H9 (cell line): ENCODE data around the gene EOMES. TPM values are rescaled to one million over a fixed set of nuclear protein-coding genes. Genes with fewer than 3 reads are reported as not detected.

Experiments
- DNase-seq: peaks from one replicate; pipeline ENCODE4 v3.0.0-alpha.2; 2017
- H2AFZ ChIP-seq: one replicate; pipeline ENCODE4 v1.6.1; 2013; ENCODE audit warnings: mild to moderate bottlenecking, low read length, control low read depth, moderate library complexity
- H2AK5ac ChIP-seq: 2 replicates; pipeline ENCODE4 v1.6.1; 2013; ENCODE audit warnings: low read length, control low read depth, mixed read lengths; ENCODE audit not compliant: insufficient read length
- H2BK120ac ChIP-seq: one replicate; pipeline ENCODE4 v1.6.1; 2013; ENCODE audit warnings: low read depth, mild to moderate bottlenecking, low read length, control low read depth, inconsistent platforms; ENCODE audit not compliant: poor library complexity, severe bottlenecking
- H2BK12ac ChIP-seq: 2 replicates; pipeline ENCODE4 v1.6.1; 2013; ENCODE audit warnings: low read length, control low read depth, mixed read lengths, low read depth; ENCODE audit not compliant: insufficient read length
- H2BK15ac ChIP-seq: 2 replicates; pipeline ENCODE4 v1.6.1; 2013; ENCODE audit warnings: low read depth, low read length, control low read depth
- H2BK20ac ChIP-seq: one replicate; pipeline ENCODE4 v1.6.1; 2013; ENCODE audit warnings: low read depth, mild to moderate bottlenecking, low read length, control low read depth, inconsistent platforms; ENCODE audit not compliant: poor library complexity, severe bottlenecking
- H2BK5ac ChIP-seq: 2 replicates; pipeline ENCODE4 v1.6.1; 2013; ENCODE audit warnings: low read length, control low read depth, mixed read lengths; ENCODE audit not compliant: insufficient read length
- H3K14ac ChIP-seq: 2 replicates; pipeline ENCODE4 v1.6.1; 2013; ENCODE audit warnings: low read length, control low read depth; ENCODE audit not compliant: insufficient read depth
- H3K18ac ChIP-seq: 2 replicates; pipeline ENCODE4 v1.6.1; 2013; ENCODE audit warnings: low read depth, mild to moderate bottlenecking, mixed read lengths, low read length, control low read depth; ENCODE audit not compliant: insufficient read length
- H3K23ac ChIP-seq: 2 replicates; pipeline ENCODE4 v1.6.1; 2013; ENCODE audit warnings: low read length, control low read depth, mixed read lengths, low read depth; ENCODE audit not compliant: insufficient read length
- H3K23me2 ChIP-seq: 2 replicates; pipeline ENCODE4 v1.6.1; 2013; ENCODE audit warnings: low read depth, mild to moderate bottlenecking, mixed read lengths, low read length, control low read depth; ENCODE audit not compliant: insufficient read length, poor library complexity, severe bottlenecking
- H3K27ac ChIP-seq: 2 replicates; pipeline ENCODE4 v1.5.1; 2013; ENCODE audit warnings: low read length, control low read depth, mixed read lengths, low read depth; ENCODE audit not compliant: insufficient read length
- H3K27me3 ChIP-seq: 2 replicates; pipeline ENCODE4 v1.6.1; 2013; ENCODE audit warnings: low read length, control low read depth, inconsistent platforms; ENCODE audit not compliant: insufficient read depth
- H3K4ac ChIP-seq: 2 replicates; pipeline ENCODE4 v1.6.1; 2013; ENCODE audit warnings: low read depth, mild to moderate bottlenecking, control low read depth, inconsistent platforms, low read length, moderate library complexity
- H3K4me1 ChIP-seq: 2 replicates; pipeline ENCODE4 v1.6.1; 2013; ENCODE audit warnings: low read length, control low read depth, inconsistent platforms; ENCODE audit not compliant: insufficient read depth
- H3K4me2 ChIP-seq: 2 replicates; pipeline ENCODE4 v1.6.1; 2013; ENCODE audit warnings: low read length, control low read depth, mixed read lengths; ENCODE audit not compliant: insufficient read length, insufficient read depth
- H3K56ac ChIP-seq: 2 replicates; pipeline ENCODE4 v1.6.1; 2013; ENCODE audit warnings: low read depth, mild to moderate bottlenecking, mixed read lengths, low read length, control low read depth; ENCODE audit not compliant: insufficient read length
- H3K79me1 ChIP-seq: 2 replicates; pipeline ENCODE4 v1.6.1; 2013; ENCODE audit warnings: low read depth, mild to moderate bottlenecking, moderate library complexity, low read length, control low read depth, inconsistent platforms; ENCODE audit not compliant: insufficient read depth, poor library complexity, severe bottlenecking
- H3K79me2 ChIP-seq: 2 replicates; pipeline ENCODE4 v1.6.1; 2013; ENCODE audit warnings: low read length, control low read depth, inconsistent platforms; ENCODE audit not compliant: insufficient read depth
- H3K9ac ChIP-seq: 2 replicates; pipeline ENCODE4 v1.6.1; 2013; ENCODE audit warnings: low read length, control low read depth, mixed read lengths; ENCODE audit not compliant: insufficient read length; ENCODE audit errors: extremely low read depth
- H3K9me3 ChIP-seq: one replicate; pipeline ENCODE4 v1.6.1; 2013; ENCODE audit warnings: low read depth, low read length, inconsistent platforms; ENCODE audit not compliant: control insufficient read depth
- H3T11ph ChIP-seq: one replicate; pipeline ENCODE4 v1.6.1; 2013; ENCODE audit warnings: mild to moderate bottlenecking, low read length, control low read depth, inconsistent platforms
- H4K20me1 ChIP-seq: one replicate; pipeline ENCODE4 v1.6.1; 2013; ENCODE audit not compliant: control insufficient read depth, insufficient read length, insufficient read depth
- H4K5ac ChIP-seq: 2 replicates; pipeline ENCODE4 v1.6.1; 2013; ENCODE audit warnings: low read depth, mild to moderate bottlenecking, mixed read lengths, low read length, control low read depth; ENCODE audit not compliant: insufficient read length
- H4K8ac ChIP-seq: replicated peaks from 2 replicates; pipeline ENCODE4 v1.6.1; 2013; ENCODE audit warnings: low read length, control low read depth, mixed read lengths, low read depth; ENCODE audit not compliant: insufficient read length
- H4K91ac ChIP-seq: 2 replicates; pipeline ENCODE4 v1.6.1; 2013; ENCODE audit warnings: low read depth, mild to moderate bottlenecking, moderate library complexity, mixed read lengths, low read length, control low read depth; ENCODE audit not compliant: insufficient read length
- H3K27ac Mint-ChIP-seq, 3 experiments: 2 replicates in 2 of 3; 3 replicates in 1 of 3; pipeline ENCODE4 v1.8.0; 2020 to 2021; ENCODE audit warnings: mixed read lengths in 3 of 3, mild to moderate bottlenecking in 1 of 3, moderate library complexity in 1 of 3
- H3K27me3 Mint-ChIP-seq: 2 replicates; pipeline ENCODE4 v1.8.0; 2021; ENCODE audit warnings: low read depth, mild to moderate bottlenecking, moderate library complexity, mixed read lengths
- H3K36me3 Mint-ChIP-seq, 3 experiments: 2 replicates in 2 of 3; 3 replicates in 1 of 3; pipeline ENCODE4 v1.8.0; 2020 to 2021; ENCODE audit warnings: low read depth in 3 of 3, mixed read lengths in 3 of 3; ENCODE audit not compliant: insufficient read depth in 1 of 3
- H3K4me1 Mint-ChIP-seq, 2 experiments: 2 replicates each; pipeline ENCODE4 v1.8.0; 2020; ENCODE audit warnings: mixed read lengths in 2 of 2
- H3K4me3 Mint-ChIP-seq, 2 experiments: 2 replicates in 1 of 2; 3 replicates in 1 of 2; pipeline ENCODE4 v1.8.0; 2020 to 2021; ENCODE audit warnings: mild to moderate bottlenecking in 2 of 2, mixed read lengths in 2 of 2, moderate library complexity in 1 of 2
- H3K9me3 Mint-ChIP-seq, 2 experiments: 2 replicates in 1 of 2; 3 replicates in 1 of 2; pipeline ENCODE4 v1.8.0; 2020; ENCODE audit warnings: mild to moderate bottlenecking in 2 of 2, mixed read lengths in 2 of 2, moderate library complexity in 1 of 2
- total RNA-seq: library from RNA; stranded (reverse); gene quantifications from 2 replicates; pipeline ENCODE4 v1.2.1, GENCODE V29; 2021
- TF ChIP-seq, protein P1 (sequence below): fragments of 200-600 bp; sonication (generic); conservative IDR thresholded peaks from 3 replicates; pipeline ENCODE4 v1.8.0; 2021; ENCODE audit warnings: antibody characterized with exemption, mild to moderate bottlenecking

The EOMES gene
- total RNA-seq, 1 experiment from 2014 or later = 1.7 TPM

DNA sequence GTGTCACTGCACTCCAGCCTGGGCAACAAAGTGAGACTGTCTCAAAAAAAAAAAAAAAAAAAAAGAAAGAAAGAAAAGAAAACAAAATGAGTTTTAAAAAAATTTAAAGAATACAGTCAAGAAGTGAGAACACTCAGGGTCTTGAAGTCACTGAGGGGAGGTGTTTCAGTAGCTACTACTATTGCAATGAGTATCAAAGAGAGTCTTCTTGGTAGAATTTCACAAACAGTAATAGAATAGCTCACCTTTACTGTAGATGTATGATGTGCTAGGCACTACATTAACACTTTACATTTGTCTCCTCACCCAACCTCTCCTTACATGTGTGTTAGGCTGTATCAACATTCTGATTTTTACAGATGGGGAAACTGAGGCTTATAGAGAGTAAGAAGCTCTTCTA is 43.9 kb downstream of the EOMES start:
- no peaks in the 10 kb centered on the region for H3K79me1 ChIP-seq
- H3K23me2 ChIP-seq = peaks cover 3% of the 10 kb centered on the region
- no peak overlapping the region for H2BK12ac ChIP-seq
- no peaks in the 10 kb centered on the region for H4K20me1 ChIP-seq
- TF ChIP-seq, protein P1, sequence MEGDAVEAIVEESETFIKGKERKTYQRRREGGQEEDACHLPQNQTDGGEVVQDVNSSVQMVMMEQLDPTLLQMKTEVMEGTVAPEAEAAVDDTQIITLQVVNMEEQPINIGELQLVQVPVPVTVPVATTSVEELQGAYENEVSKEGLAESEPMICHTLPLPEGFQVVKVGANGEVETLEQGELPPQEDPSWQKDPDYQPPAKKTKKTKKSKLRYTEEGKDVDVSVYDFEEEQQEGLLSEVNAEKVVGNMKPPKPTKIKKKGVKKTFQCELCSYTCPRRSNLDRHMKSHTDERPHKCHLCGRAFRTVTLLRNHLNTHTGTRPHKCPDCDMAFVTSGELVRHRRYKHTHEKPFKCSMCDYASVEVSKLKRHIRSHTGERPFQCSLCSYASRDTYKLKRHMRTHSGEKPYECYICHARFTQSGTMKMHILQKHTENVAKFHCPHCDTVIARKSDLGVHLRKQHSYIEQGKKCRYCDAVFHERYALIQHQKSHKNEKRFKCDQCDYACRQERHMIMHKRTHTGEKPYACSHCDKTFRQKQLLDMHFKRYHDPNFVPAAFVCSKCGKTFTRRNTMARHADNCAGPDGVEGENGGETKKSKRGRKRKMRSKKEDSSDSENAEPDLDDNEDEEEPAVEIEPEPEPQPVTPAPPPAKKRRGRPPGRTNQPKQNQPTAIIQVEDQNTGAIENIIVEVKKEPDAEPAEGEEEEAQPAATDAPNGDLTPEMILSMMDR = no peak
- H2BK5ac ChIP-seq = no peak overlapping the region
- H4K5ac ChIP-seq = no peak overlapping the region
- Mint-ChIP-seq H3K9me3 (no peaks in the 10 kb centered on the region), H3K27ac (no peak overlapping the region), H3K27me3 (no peaks in the 10 kb centered on the region), H3K4me1 (peaks cover 22 to 25% of the 10 kb centered on the region in 2 experiments), H3K36me3 (no peaks in the 10 kb centered on the region; a peak in 1 of 7 replicates), H3K4me3 (no peak overlapping the region)
- no peak overlapping the region for H4K91ac ChIP-seq
- H2AFZ ChIP-seq = no peak overlapping the region
- H2AK5ac ChIP-seq = no peak overlapping the region
- H3K14ac ChIP-seq = no peak overlapping the region
- no peak overlapping the region for H2BK120ac ChIP-seq
- no peak overlapping the region for H3K27ac ChIP-seq
- no peak overlapping the region for H3K4ac ChIP-seq
- H3K56ac ChIP-seq = no peak overlapping the region
- H3K4me1 ChIP-seq = no peaks in the 10 kb centered on the region; the same call in 1 of the 2 replicates
- no peaks in the 10 kb centered on the region for H3K9me3 ChIP-seq
- H3K4me2 ChIP-seq = no peak overlapping the region
- no peak for DNase-seq
- H3K23ac ChIP-seq = no peak overlapping the region
- no peak overlapping the region for H3K18ac ChIP-seq
- no peak overlapping the region for H2BK20ac ChIP-seq
- H2BK15ac ChIP-seq = no peak overlapping the region
- no peak overlapping the region for H3T11ph ChIP-seq
- no peaks in the 10 kb centered on the region for H3K27me3 ChIP-seq
- H3K79me2 ChIP-seq = no peaks in the 10 kb centered on the region
- no peak overlapping the region for H4K8ac ChIP-seq
- H3K9ac ChIP-seq = no peak overlapping the region
